Amniotic stem cell (primary cell): ENCODE measurements around the gene ADIPOR1.
A peak's percentile ranks its signal among the peaks of the same experiment; 100 is the strongest.

ENCODE experiments used
- DNase-seq: peaks from one replicate; lab custom pipeline; 2025; lab: John Stamatoyannopoulos, UW

Gene ADIPOR1

DNA sequence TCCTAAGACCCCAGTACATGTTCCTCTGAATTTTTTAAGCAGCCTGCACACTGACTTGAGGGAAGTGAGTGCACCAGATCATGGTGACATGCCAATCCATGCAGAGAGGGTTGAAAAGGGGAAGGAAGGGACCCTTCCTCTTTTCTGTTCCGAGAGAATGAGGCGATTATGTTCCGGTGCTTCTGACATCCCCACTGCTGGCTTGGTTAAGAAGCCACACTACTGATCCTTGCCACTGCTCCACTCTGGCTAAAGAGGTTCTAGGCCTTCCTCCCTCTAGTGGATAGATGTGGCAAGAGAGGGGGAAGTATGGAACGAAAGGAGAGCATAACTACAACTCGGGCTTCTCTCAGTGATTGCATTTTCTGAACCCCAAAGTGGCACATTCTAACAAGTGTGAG is 10.8 kb upstream of the ADIPOR1 start:
- peak; percentile 9 for DNase-seq

GRCh38 chr1:202968351-202968750 is 10.2 kb upstream of the ADIPOR1 start:
- no peak for DNase-seq

GRCh38 chr1:202967684-202968281 is 9.7 kb upstream of the ADIPOR1 start:
- DNase-seq, result no peak

GRCh38 chr1:202966006-202966898 is 8.1 kb upstream of the ADIPOR1 start:
- DNase-seq, result no peak

GRCh38 chr1:202965422-202965821 is 7.3 kb upstream of the ADIPOR1 start:
- no peak for DNase-seq

DNA sequence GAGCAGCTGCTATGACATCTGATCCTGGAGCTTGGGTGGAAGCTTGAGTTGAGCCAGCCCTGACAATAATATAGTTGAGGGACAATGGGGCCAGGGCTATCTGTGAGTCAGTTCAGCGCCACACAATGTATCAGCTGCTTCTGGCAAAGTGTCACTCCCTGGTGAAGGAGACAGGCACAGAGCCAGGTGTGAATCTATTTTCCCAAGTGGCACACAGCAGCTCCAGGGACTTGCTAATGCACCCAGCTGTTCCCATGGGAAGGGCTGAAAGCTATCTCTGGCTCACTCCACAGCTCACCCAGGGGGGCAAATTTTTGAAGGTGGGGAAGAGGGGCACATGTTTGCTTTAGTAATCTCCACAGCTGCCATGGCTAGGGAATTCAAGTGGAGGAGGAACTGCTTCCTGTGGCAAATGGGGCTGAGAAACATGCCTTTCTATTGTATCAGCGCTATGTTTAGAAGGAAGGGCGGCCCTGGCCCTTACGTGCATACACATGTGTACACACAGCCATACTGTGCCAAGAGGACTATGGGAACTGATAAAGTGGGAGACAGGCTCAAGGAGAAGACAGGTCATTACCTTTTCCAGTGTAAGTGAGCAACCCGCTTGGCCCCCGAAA is 6.8 kb upstream of the ADIPOR1 start:
- no peak for DNase-seq

GRCh38 chr1:202961220-202961880 is 3.2 kb upstream of the ADIPOR1 start:
- DNase-seq, result no peak

GRCh38 chr1:202959276-202959620 is 1.1 kb upstream of the ADIPOR1 start:
- peak; percentile 34 for DNase-seq

DNA sequence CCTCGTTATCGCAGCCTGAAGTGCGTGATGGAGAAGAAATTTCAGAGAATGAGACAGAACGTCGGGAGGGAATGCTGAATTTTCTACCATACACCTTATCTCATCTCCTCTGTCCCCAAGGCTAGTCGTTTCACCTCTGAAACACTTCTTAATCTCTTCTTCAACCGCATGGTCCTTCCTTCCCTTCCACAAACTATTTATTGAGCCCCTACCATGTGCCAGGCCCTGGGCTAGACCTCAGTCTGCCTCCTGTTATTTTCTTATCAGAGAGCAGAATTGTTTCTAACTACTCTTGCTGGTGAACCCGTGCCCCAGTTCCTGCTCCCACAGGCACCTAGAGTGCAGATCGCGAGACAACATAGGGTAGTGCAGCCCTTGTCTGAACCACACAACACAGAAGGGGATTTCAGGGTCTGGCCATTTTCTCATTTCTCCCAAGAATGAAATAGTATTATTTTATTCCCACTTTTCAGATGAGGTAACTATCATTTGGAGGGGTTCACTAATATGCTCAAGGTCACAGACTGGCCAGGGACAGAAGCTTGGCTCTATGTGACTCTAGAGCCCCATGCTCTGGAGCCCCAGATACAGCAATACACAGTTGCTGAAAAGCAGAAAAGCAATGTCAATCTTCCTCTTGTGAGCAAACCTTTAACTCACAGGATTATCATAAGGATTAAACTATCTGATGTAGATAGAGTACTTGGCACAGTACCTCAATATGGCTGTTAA is 598 bp upstream of the ADIPOR1 start:
- DNase-seq, result no peak

DNA sequence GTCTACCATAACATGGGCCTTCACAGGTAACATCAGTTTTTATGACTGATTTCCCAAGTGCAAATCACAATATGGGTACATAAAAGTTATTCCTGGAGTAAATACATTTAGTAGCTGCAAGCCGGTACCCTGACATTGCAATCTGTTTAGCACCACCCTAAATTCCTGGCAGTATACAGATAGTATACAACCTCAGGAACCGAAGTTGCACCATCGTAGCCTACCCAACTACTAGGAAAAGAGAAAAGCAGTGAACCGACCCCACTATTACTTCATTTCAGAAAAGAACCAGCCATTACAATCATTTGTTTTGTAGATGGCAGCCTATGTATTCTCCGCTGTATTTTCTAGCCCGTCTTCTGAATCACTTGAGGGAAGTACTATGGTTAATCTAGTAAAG is 1.1 kb downstream of the ADIPOR1 start:
- DNase-seq, result no peak

- no peak for DNase-seq
These were observed 3.9 kb downstream of the ADIPOR1 start for GRCh38 chr1:202954057-202954745.

- no peak for DNase-seq
These were observed 4.7 kb downstream of the ADIPOR1 start for GRCh38 chr1:202953392-202953791.

DNA sequence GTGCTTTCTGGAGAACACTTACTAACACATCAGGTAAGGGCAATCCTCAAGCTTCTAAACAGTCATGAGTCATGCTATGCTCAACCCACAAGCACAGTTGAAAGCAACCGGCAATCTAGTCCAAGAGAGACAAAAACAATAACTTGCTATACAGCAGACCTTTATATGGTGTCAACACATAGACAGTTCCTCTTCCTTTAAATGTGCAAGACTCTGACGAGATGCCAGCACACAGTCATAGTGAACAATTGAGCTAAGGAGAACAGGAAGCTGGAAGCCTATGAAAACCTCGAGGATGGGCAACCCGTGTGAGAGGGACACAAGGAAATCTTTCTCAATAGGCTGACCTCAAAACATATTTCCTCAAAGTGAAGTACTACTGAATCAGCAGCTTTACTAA is 5.3 kb downstream of the ADIPOR1 start:
- DNase-seq, result no peak

DNA sequence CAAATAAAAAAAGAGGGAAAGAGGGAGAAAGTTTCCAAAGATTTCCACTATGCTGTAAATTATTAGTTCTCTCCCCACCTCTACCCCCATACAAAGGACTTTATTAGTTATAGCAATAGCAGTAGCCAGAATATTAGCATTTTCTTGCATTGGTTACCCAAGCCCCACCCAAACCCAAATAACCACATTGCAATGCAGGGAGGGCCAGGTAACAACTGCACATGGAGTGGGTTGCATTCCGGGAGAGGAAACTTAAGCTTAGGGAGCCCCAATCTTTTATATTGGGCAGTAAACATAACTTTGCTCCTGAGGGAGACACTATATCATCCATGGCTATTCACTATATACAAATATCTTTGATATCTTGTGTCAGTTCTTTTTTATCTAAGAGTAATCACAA is 6.0 kb downstream of the ADIPOR1 start:
- no peak for DNase-seq

GRCh38 chr1:202951437-202951836 is 6.7 kb downstream of the ADIPOR1 start:
- DNase-seq, result no peak

- DNase-seq, result no peak
These were observed 12.6 kb downstream of the ADIPOR1 start for GRCh38 chr1:202945483-202945882.

GRCh38 chr1:202944438-202944921 is 13.6 kb downstream of the ADIPOR1 start:
- no peak for DNase-seq

DNA sequence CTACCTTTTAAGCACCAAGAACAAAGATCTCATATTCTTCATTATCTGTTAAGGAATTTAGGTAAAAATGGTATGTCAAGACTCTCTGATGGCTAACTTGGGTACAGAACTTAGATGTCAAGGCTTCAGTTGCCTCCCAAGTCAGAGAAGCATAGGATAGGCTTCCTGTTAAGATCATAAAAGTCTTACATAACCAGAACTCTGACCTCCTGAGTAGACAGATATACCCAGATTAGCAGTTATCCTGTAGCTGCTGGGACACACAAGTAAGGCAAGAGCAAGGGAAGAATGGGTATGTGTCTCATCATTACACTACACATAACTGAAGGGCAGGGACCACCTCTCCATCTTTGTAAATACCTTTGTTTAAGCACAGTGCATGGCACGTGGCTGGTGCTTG is 15.7 kb downstream of the ADIPOR1 start:
- DNase-seq, result no peak

GRCh38 chr1:202941372-202941771 is 16.7 kb downstream of the ADIPOR1 start:
- DNase-seq, result no peak

DNA sequence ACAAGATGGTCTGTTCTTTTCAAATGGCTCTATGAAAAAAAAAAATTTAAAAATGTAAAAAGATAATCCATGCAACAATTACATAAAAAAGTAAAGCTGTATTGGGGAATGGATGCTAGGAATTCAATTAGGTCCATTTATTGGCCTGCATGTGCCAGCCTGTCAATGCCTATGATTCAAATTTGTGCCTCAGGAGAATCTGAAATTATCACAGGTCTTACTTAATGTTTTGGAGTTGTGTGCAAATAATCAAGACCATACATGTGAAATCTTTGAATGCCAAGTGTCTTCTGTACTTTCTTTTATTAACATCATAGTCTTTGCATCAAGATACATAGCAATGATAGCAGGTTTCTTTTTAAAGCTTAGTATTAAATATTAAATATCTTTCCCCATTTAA is 17.6 kb downstream of the ADIPOR1 start:
- no peak for DNase-seq

DNA sequence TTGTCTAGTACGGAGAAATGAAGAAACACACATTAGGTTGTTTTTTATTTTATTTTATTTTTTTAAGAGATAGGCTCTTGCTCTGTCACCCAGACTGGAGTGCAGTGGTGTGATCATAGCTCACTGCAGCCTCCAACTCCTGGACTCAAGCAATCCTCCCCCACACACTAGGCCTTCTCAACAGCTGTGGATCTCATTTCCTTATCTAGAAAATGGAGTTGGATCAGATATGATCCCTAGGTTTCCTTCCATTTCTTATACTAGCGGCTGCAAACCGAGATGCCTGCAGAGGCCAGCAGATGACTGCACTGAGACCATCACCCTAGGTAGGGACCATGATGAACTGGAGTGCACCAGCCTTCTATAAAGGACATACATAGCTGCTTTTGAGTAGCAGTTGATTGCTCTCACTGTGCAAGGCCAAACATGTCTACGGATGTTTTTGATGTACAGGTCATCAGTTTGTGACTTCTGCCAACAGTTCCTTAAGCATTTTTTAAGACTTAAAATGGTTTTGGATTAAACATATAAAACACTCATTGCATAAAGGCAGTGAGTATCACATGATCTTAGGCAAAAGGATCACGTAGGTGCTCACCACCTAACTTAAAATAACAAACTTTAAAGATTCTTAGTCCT is 19.7 kb downstream of the ADIPOR1 start:
- DNase-seq, result no peak
